ENCODE data around the gene FBLIM1. TPM values are rescaled to one million over a fixed set of nuclear protein-coding genes. Genes with fewer than 3 reads are reported as not detected.
"Not testable (repeated sequence)": the region's sequence is repeated elsewhere in the genome, so short reads cannot be mapped to it uniquely, and the experiment has no call there.

The FBLIM1 gene
- total RNA-seq, 1 experiment from 2014 or later: 156 TPM

DNA sequence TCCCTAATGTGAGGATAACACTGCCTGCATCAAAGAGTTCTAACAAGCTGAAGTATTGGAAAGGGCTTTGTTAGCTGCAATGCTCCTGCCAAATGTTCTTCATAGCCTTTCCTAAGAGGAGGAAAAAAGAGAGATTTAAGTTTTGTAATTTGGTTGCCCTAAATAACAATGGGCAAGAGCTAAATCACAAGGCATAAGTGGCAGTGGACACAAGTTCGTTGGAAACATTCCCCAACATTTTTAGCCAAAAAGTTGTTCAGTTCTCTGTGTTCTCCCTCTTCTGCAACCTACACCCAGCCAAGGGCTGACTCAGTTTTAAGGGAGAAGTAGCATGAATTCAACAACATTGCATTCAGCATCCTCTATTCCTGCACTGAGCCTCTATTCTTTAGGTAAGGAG, 51.5 kb downstream of the FBLIM1 start:
- no peak for DNase-seq (ENCODE audit: low read depth)

- DNase-seq (ENCODE audit: low read depth): no peak
Measured at GRCh38 chr1:15816674-15817073, 58.1 kb downstream of the FBLIM1 start.

DNA sequence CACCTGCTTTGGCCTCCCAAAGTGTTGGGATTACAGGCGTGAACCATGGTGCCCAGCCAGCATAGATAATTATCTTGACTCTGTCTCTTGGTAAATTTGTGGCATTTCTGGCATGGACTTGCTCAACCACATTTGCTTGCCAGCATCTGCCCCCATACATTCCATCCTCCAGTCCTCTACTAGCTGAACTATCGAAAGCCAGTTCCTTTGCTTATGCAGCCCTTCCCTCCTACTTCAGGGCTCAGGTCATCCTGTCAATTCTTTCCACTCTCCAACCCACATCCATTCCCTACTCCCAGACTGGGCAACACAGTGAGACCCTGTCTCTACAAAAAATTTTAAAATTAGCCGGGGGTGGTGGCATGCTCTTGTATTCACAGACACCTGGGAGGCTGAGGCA, 61.9 kb downstream of the FBLIM1 start:
- peak; percentile 71 for DNase-seq (ENCODE audit: low read depth)

DNA sequence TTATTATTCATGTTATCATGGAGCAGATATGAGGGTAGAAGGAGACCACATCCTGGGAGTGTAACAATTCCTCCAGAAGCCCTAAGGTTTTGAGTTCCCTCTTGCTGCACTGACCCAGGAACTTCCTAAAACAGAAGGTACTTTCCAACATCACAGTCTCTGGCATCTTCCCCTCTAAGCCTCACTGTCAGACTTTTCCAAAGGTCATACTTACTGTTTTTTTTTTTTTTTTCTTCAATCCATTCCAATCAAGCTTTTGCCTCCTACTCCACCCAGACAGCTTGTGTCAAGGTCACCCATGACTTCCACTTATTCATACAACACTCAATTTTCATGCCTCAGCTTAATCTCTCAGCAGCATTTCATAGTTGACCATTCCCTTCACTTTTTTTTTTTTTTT, 67.2 kb downstream of the FBLIM1 start:
- no peak for DNase-seq (ENCODE audit: low read depth)

DNA sequence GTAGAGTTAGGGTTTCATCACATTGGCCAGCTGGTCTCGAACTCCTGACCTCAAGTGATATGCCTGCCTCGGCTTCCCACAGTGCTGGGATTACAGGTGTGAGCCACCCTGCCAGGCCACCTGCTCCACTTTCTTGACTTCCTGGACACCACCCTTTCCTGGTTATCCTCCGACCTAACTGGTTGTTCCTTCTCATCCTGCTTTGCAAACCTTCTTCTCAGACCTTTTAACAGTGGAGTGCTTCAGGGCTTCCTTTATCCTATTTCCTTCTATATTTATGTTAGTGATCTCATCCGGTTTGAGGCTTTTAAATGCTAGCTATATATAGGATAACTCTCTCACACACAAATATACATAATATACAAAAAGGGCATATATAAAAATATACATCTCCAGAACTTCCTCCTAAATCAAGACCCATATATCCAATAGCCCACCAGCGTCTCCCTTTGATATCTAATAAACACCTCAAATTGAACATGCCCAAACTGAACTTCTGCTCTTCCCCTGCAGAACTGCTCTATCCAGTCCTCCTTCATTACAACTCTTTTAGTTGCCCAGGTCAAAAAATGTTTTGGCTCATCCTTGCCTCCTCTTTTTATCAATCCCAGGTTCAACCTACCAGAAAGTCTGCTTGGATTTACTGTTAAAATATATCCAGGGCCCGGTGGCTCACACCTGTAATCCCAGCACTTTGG, 68.4 kb downstream of the FBLIM1 start:
- no peak for DNase-seq (ENCODE audit: low read depth)

DNA sequence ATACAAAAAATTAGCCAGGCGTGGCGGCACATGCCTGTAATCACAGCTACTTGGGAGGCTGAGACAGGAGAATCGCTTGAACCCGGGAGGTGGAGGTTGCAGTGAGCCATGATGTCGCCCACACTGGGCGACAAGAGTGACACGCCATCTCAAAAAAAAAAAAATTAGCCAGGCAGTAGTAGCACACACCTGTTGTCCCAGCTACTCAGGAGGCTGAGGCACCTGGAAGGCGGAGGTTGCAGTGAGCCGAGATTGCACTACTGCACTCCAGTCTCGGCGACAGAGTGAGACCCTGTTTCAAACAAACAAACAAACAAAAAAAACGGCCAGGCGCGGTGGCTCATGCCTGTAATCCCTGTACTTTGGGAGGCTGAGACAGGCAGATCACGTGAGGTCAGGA, 69.0 kb downstream of the FBLIM1 start:
- not testable (repeated sequence) for DNase-seq (ENCODE audit: low read depth)

GRCh38 chr1:15828931-15829330, 70.3 kb downstream of the FBLIM1 start:
- DNase-seq (ENCODE audit: low read depth): not testable (repeated sequence)

GRCh38 chr1:15830258-15830657, 71.7 kb downstream of the FBLIM1 start:
- no peak for DNase-seq (ENCODE audit: low read depth)

- DNase-seq (ENCODE audit: low read depth): peak; percentile 89
Measured at GRCh38 chr1:15833069-15833679, 74.6 kb downstream of the FBLIM1 start.

- no peak for DNase-seq (ENCODE audit: low read depth)
Measured at GRCh38 chr1:15833842-15834405, 75.3 kb downstream of the FBLIM1 start.

- DNase-seq (ENCODE audit: low read depth): peak; percentile 91
Measured at GRCh38 chr1:15834406-15835204, 76.0 kb downstream of the FBLIM1 start.

DNA sequence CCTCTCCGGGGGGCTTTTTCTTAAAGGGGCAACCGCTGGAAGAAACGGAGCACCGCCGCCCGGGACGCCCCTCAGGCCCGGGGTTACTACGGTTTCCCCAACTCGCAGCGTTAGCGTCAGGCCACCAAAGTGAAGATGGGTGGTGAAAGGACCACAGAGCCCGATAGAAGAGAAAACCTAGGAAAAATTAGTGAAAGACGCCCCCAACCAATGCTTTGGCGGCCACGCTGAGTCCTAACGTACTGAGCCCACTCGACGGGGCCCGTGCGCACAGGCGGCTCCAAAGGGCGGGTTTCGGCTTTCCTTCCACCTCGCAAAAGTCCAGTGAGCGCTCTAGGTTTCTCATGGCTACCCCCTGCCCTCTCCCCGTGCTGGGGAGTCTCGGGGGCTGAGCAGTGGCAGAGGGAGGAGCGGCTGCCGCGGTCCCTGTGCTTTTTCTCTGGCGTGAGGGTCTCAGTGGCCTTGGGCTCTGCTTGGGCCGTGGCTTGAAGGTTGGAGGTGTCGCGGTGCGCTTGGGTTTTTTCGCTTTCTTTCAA, 76.7 kb downstream of the FBLIM1 start:
- no peak for DNase-seq (ENCODE audit: low read depth)

DNA sequence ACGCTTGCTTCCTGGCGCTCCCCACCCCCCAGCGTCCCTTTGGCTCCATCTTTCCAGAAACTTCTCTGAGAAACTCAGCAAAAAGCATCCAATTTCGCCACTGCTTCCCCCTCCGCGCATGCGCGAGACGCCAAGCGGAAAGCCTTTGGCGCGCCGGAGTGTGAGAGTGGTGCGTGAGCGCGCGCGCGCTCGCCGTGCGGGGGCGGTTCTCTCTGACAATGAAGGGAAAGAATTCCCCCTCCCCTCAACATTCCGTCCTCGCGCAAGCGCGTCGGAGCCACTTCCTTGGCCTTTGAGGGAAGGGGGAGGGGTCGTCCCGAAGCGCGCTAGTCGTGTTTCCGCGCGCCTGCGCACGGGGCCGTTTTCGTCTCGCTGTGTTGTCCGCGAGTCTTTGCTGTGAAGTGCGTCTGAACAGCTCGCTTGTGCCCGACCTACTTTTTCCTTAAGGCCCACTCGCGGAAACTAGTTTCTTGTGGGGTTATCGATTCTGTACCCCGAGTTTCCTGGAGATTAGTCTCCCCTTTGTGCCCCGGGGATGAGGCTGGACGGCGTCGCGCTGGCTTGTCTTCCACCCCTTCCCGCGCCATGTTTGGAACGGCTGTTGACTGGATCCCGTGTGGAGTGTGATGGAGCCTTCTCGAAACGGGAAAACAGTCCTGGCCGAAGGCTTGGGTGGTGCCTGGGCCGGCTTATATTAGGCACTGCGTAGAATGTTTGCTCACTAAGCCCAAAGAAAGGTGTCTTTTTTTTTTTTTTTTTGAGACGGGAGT, 77.3 kb downstream of the FBLIM1 start:
- peak; percentile 100 for DNase-seq (ENCODE audit: low read depth)

Other genes starting within 250 kb of the FBLIM1 start
- 5.0 and 10.1 TPM in 2 replicates for gene CASP9, start 234.6 kb upstream of the FBLIM1 start, total RNA-seq (2014; rRNA removed; shearing (Covaris generic))
- gene DNAJC16, start 231.9 kb upstream of the FBLIM1 start, total RNA-seq (2014; rRNA removed; shearing (Covaris generic)): 12.1 and 17.6 TPM in 2 replicates
- gene AGMAT, start 173.7 kb upstream of the FBLIM1 start, total RNA-seq (2014; rRNA removed; shearing (Covaris generic)): 1.3 and 2.6 TPM in 2 replicates
- gene DDI2, start 141.3 kb upstream of the FBLIM1 start, total RNA-seq (2014; rRNA removed; shearing (Covaris generic)): 17.4 and 19.4 TPM in 2 replicates
- 35.3 and 59.1 TPM in 2 replicates for gene PLEKHM2, start 74.5 kb upstream of the FBLIM1 start, total RNA-seq (2014; rRNA removed; shearing (Covaris generic))
- 0.27 and 0.44 TPM in 2 replicates for gene SLC25A34, start 22.5 kb upstream of the FBLIM1 start, total RNA-seq (2014; rRNA removed; shearing (Covaris generic))
- not detected in 2 replicates for gene TMEM82, start 16.3 kb upstream of the FBLIM1 start, total RNA-seq (2014; rRNA removed; shearing (Covaris generic))
- gene UQCRHL, start 48.9 kb downstream of the FBLIM1 start, total RNA-seq (2014; rRNA removed; shearing (Covaris generic)): 1.4 TPM in 2 replicates
- 15.9 and 28.9 TPM in 2 replicates for gene SPEN, start 88.9 kb downstream of the FBLIM1 start, total RNA-seq (2014; rRNA removed; shearing (Covaris generic))
- 26.6 and 37.6 TPM in 2 replicates for gene ZBTB17, start 217.3 kb downstream of the FBLIM1 start, total RNA-seq (2014; rRNA removed; shearing (Covaris generic))
- gene SRARP, start 245.4 kb downstream of the FBLIM1 start, total RNA-seq (2014; rRNA removed; shearing (Covaris generic)): not detected in 2 replicates

Measured in M059J (cell line).